Lung (tissue), 12 donors: ENCODE measurements around the gene SHC1. TPM values are rescaled to one million over a fixed set of nuclear protein-coding genes. Genes with fewer than 3 reads are reported as not detected.

Experiments used
- ATAC-seq: fragments of 200-7000 bp; cut with Tn5 transposase; one replicate; pipeline ENCODE4 v1.9.1; 2020; ENCODE audit warnings: moderate number of reproducible peaks; ENCODE audit not compliant: insufficient read depth, low FRiP score
- DNase-seq, 3 donors: peaks; one replicate each; pipeline ENCODE4 v3.0.0-alpha.2; 2013 to 2017
- H3K27ac ChIP-seq, 2 donors: one replicate each; pipeline ENCODE4 v1.5.1; 2013; ENCODE audit warnings: mild to moderate bottlenecking in 2 of 2, moderate library complexity in 2 of 2, control low read depth in 1 of 2, inconsistent platforms in 1 of 2, low read depth in 1 of 2, low read length in 1 of 2
- H3K27me3 ChIP-seq, 3 donors: one replicate each; pipeline ENCODE4 v1.5.1; 2013; ENCODE audit warnings: low read length in 2 of 3; ENCODE audit not compliant: control insufficient read depth in 3 of 3, insufficient read depth in 3 of 3
- H3K36me3 ChIP-seq, 4 donors: one replicate each; pipeline ENCODE4 v1.5.1; 2013; ENCODE audit warnings: low read length in 4 of 4, mild to moderate bottlenecking in 1 of 4, moderate library complexity in 1 of 4; ENCODE audit not compliant: control insufficient read depth in 4 of 4, insufficient read depth in 4 of 4
- H3K4me1 ChIP-seq, 5 donors: one replicate each; pipeline ENCODE4 v1.5.1; 2013; ENCODE audit warnings: low read length in 5 of 5, mild to moderate bottlenecking in 2 of 5, moderate library complexity in 1 of 5; ENCODE audit not compliant: control insufficient read depth in 5 of 5, insufficient read depth in 5 of 5
- H3K4me3 ChIP-seq: one replicate; pipeline ENCODE4 v1.5.1; 2013; ENCODE audit warnings: mild to moderate bottlenecking, control low read depth, moderate library complexity
- H3K9ac ChIP-seq, 2 donors: one replicate each; pipeline ENCODE4 v1.5.1; 2013; ENCODE audit warnings: low read length in 2 of 2, control low read depth in 1 of 2; ENCODE audit not compliant: insufficient read depth in 1 of 2
- H3K9me3 ChIP-seq, 4 donors: one replicate each; pipeline ENCODE4 v1.5.1; 2013; ENCODE audit warnings: low read length in 3 of 4, mild to moderate bottlenecking in 1 of 4, moderate library complexity in 1 of 4; ENCODE audit not compliant: control insufficient read depth in 4 of 4, insufficient read depth in 3 of 4
- CTCF ChIP-seq: IDR thresholded peaks from 2 replicates; pipeline ENCODE4 v1.5.1; 2012; ENCODE audit warnings: mild to moderate bottlenecking; ENCODE audit errors: control extremely low read depth, extremely low read depth
- WGBS, 2 donors: extraction: QIAGEN DNeasy Blood & Tissue Kit; methylation state at CpG; one replicate each; pipeline ENCODE4 v1.1.7; 2013; 5-methylcytosine and 5-hydroxymethylcytosine counted together
- polyA plus RNA-seq, 2 donors: library from polyadenylated mRNA; stranded (reverse); fragments of 200-250 nt; gene quantifications; one replicate each; pipeline ENCODE4 v1.2.1, GENCODE V29; 2013
- total RNA-seq, 2 donors: library from RNA; depleted of rRNA in 1 of 2; stranded (reverse); fragments of >200 nt in 1 of 2; gene quantifications; one replicate each; pipeline ENCODE4 v1.2.1, GENCODE V29; 2014 to 2021
- donor health status: control.
- donor health status: control.
- donor health status: Bipolar disorder and iron deficiency.
- donor health status: healthy.
- donor health status: DM: yes; HTN: yes; CAD: no.

Gene SHC1
- total and polyA plus RNA-seq, 4 donors, result 67.6 to 136 (median 93.8) TPM

GRCh38 chr1:154966111-154966510 lies 4.4 kb downstream of the SHC1 start:
- Histone ChIP-seq H3K4me3 (no peak overlapping the region), H3K27me3 (no peaks in the 10 kb centered on the region), H3K4me1 (peaks cover 0 to 41% (median 21%) of the 10 kb centered on the region in 5 donors), H3K36me3 (peaks cover 18 to 53% (median 33%) of the 10 kb centered on the region in 4 donors), H3K27ac (no peak overlapping the region), H3K9me3 (no peaks in the 10 kb centered on the region), H3K9ac (no peak overlapping the region)
- DNase-seq (no peak), ATAC-seq (no peak)
- WGBS, 2 donors, result 88 to 91% methylated on average over 7 of the region's 7 CpGs
- TF ChIP-seq CTCF, result no peak

GRCh38 chr1:154964359-154964758 lies 6.2 kb downstream of the SHC1 start:
- H3K9ac ChIP-seq, result no peak overlapping the region
- TF ChIP-seq CTCF, result no peak
- peaks cover 5 to 31% (median 15%) of the 10 kb centered on the region in 5 donors for H3K4me1 ChIP-seq
- ATAC-seq, result no peak
- DNase-seq, result no peak
- no peak overlapping the region for H3K27ac ChIP-seq
- H3K4me3 ChIP-seq, result no peak overlapping the region
- H3K36me3 ChIP-seq, result peaks cover 18 to 54% (median 35%) of the 10 kb centered on the region in 4 donors
- H3K27me3 ChIP-seq, result no peaks in the 10 kb centered on the region
- no peaks in the 10 kb centered on the region for H3K9me3 ChIP-seq
- 88 to 90% methylated on average over 6 of the region's 6 CpGs for WGBS, 2 donors

GRCh38 chr1:154963643-154964042 lies 6.9 kb downstream of the SHC1 start:
- WGBS, 2 donors, result 88 to 90% methylated on average over 8 of the region's 8 CpGs
- Histone ChIP-seq H3K27ac (no peak overlapping the region), H3K4me3 (no peak overlapping the region), H3K36me3 (peaks cover 18 to 52% (median 38%) of the 10 kb centered on the region in 4 donors), H3K27me3 (no peaks in the 10 kb centered on the region), H3K4me1 (peaks cover 5 to 24% (median 9%) of the 10 kb centered on the region in 5 donors), H3K9ac (no peak overlapping the region), H3K9me3 (no peaks in the 10 kb centered on the region)
- DNase-seq (no peak), ATAC-seq (no peak)
- no peak for TF ChIP-seq CTCF

GRCh38 chr1:154962795-154963330 lies 7.7 kb downstream of the SHC1 start:
- Histone ChIP-seq H3K27ac (no peak overlapping the region), H3K9me3 (no peaks in the 10 kb centered on the region), H3K36me3 (peaks cover 18 to 47% (median 38%) of the 10 kb centered on the region in 4 donors), H3K27me3 (no peaks in the 10 kb centered on the region), H3K9ac (peak overlapping the region in 1 of 2 donors; percentile 76), H3K4me3 (no peak overlapping the region), H3K4me1 (peaks cover 5 to 22% (median 9%) of the 10 kb centered on the region in 5 donors)
- TF ChIP-seq CTCF, result no peak
- ATAC-seq (no peak), DNase-seq (no peak)
- 68 to 84% methylated on average over 6 of the region's 6 CpGs for WGBS, 2 donors
